NAMALWA (cell line): ENCODE data around the gene CHN2.

Experiments used
- DNase-seq: peaks from one replicate; pipeline ENCODE4 v3.0.0-alpha.2; 2015; ENCODE audit warnings: low spot score

The CHN2 gene

GRCh38 chr7:29228289-29229011 is 33.9 kb downstream of the CHN2 start:
- DNase-seq, result no peak

GRCh38 chr7:29229066-29229465 is 34.5 kb downstream of the CHN2 start:
- DNase-seq, result no peak

GRCh38 chr7:29229946-29230345 is 35.4 kb downstream of the CHN2 start:
- no peak for DNase-seq

- no peak for DNase-seq
Observed at GRCh38 chr7:29230871-29231345, 36.3 kb downstream of the CHN2 start.

GRCh38 chr7:29231671-29232232 is 37.2 kb downstream of the CHN2 start:
- DNase-seq, result no peak

- no peak for DNase-seq
Observed at GRCh38 chr7:29234438-29234837, 39.9 kb downstream of the CHN2 start.

GRCh38 chr7:29236071-29236580 is 41.6 kb downstream of the CHN2 start:
- no peak for DNase-seq

GRCh38 chr7:29236649-29237048 is 42.1 kb downstream of the CHN2 start:
- no peak for DNase-seq

- no peak for DNase-seq
Observed at GRCh38 chr7:29237489-29237888, 42.9 kb downstream of the CHN2 start.

GRCh38 chr7:29239638-29240037 is 45.1 kb downstream of the CHN2 start:
- DNase-seq, result peak; percentile 38

GRCh38 chr7:29242265-29242664 is 47.7 kb downstream of the CHN2 start:
- DNase-seq, result no peak

GRCh38 chr7:29243910-29244655 is 49.5 kb downstream of the CHN2 start:
- DNase-seq, result peak; percentile 66

GRCh38 chr7:29247224-29247962 is 52.8 kb downstream of the CHN2 start:
- no peak for DNase-seq

- DNase-seq, result no peak
Observed at GRCh38 chr7:29247963-29248236, 53.3 kb downstream of the CHN2 start.

- peak; percentile 12 for DNase-seq
Observed at GRCh38 chr7:29248713-29249382, 54.3 kb downstream of the CHN2 start.

GRCh38 chr7:29249383-29249750 is 54.8 kb downstream of the CHN2 start:
- DNase-seq, result no peak

GRCh38 chr7:29249860-29250259 is 55.3 kb downstream of the CHN2 start:
- no peak for DNase-seq

GRCh38 chr7:29253225-29253624 is 58.6 kb downstream of the CHN2 start:
- no peak for DNase-seq

GRCh38 chr7:29254591-29254990 is 60.0 kb downstream of the CHN2 start:
- DNase-seq, result peak; percentile 71

GRCh38 chr7:29255199-29255878 is 60.8 kb downstream of the CHN2 start:
- DNase-seq, result no peak
